Stimulated activated CD4-positive, alpha-beta T cell treated with anti-CD3 and anti-CD28 coated beads, Interleukin-1b, Interleukin-23, amount 100 ng/mL, for 1 hour (primary cell): ENCODE data around the gene SFMBT2.

ENCODE experiments used
- DNase-seq, 2 donors: peaks; one replicate each; pipeline ENCODE4 v3.0.0-alpha.2; 2020; ENCODE audit warnings: low read depth in 2 of 2

The SFMBT2 gene

DNA sequence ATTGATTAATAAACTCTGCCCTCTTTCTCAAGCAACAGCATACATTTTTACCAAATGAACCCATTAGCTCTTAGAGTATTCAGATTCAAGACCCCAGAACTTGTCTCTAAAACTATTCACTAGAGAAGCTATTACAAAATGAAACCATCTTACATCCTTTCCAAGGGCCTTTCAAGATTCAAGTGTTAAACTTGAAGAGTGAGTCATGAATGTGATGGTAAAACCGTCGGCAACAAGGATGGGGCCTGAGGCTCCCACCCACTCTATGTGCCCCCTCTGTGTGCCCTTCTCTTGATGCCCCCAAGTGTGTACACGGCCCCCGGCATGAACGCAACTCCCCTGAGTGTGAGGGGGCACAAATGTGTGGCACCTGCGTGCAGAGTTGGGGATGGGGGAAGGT, 46.4 kb downstream of the SFMBT2 start:
- no peak for DNase-seq

DNA sequence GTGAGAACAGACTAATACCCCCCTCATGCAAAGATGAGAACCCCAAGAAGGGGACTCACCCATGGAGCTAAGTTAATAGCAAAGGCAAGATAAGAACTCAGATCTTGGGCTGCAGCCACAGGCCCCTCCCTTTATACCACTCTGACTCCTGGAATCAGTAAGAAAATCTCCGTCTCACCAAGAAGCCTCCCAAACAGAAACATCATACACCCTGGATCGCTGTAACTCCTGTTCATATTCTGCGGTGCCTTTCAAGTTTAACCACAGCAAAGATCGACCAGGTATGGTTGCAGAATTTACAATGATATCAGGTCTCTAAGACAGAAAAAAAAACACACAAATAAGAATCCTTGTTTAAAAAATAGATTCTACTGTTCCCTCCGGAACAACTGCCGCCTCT, 47.1 kb downstream of the SFMBT2 start:
- DNase-seq = no peak

DNA sequence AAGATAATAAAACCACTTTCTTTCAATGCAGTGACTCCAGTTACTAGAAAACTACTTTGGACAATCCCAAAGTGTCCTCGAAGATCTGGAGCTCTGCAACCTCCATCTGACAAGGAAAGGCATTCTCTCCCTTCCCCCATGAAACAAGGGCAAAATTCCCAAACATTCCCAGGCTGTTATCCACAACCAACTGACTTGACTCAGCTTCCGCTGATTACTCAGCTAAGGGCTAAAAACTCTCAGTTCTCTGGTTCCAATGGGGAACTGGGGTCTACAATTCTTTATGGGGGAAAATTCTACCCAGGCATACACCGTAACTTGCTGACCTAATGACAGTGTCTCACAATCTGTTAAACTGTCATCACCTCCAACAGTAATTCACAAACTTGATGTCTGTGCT, 48.4 kb downstream of the SFMBT2 start:
- DNase-seq = no peak

DNA sequence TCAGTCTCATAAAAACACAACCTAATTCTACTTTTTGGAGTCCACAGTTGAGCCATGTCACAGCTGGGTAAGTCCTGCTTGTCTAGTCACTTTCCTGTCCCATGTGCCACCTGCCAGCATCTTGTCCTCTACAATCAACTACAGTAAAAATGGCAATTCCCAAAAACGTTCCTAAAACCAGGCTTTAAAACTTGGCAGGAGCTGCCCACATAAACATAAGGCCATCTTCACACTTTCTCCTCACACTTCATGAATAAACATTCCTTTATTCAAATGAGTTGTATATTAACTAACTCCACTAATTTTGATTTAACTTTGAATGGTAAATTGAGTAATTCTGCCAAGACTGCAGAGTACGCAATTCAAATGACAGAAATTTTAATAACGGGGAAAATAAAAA, 49.5 kb downstream of the SFMBT2 start:
- DNase-seq = no peak

DNA sequence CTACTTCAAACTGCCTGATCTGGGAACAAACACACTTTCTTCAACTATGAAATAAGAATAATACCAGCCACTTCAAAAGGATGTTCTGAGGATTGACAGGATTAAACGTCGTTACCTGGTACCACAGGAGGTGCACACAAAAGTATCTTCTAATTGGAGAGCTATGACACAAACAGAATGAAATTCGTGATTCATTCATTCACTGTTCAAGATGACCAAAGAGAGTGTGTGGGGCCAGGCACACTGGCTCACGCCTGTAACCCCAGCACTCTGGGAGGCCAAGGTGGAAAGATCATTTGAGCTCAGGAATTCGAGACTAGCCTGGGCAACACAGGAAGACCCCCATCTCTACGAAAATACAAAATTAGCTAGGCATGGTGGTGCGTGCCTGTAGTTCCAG, 50.9 kb downstream of the SFMBT2 start:
- no peak for DNase-seq

GRCh38 chr10:7359356-7359755, 51.5 kb downstream of the SFMBT2 start:
- no peak for DNase-seq

DNA sequence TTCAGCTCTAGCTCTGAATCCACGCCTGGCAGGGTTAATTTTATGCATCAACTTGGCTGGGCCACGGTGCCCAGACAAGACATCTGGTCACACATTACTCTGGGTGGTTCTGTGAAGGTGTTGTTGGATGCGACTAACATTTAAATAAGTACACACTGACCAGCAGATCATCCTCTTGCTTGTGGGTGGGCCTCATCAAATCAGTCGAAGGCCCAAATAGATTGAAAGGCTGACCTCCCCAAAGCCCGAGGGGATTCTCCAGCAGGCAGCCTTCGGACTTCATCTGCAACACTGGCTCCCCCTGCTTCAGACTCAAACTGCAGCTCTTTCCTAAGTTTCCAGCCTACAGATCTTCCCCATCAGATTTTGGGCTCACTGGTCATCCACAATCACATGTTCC, 53.6 kb downstream of the SFMBT2 start:
- DNase-seq = no peak

DNA sequence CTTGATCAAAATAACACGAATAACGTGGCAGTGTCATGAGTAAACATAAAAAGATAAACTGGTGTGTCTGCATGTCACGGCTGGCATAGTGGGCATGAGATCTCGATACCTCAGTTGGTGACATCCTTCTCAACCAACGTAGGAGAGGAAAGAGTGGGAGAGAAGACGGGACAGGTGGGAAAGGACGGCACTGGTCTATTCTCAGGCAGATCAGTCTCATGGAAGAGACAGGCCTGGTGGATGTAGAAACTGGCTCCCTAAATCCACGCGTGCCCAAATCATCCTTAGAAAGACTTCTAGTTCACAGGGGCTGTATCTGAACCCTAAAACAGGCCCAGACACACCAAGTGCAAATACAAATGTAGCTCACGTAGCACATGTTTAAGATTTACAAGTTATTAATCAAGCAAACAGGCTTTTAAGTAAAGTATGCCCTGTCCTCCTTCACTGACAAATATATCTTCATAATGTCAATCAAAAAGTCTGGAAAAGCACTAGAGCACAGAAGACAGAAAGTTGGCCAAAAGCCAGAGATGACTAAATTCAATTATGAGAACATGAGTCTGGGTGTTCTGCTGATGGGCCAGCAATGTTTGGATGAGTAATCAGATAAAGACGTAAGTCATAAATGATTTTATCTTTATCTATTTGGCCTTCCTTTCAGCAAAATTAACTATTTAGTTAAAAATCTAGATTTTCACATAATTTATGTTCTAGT, 56.3 kb downstream of the SFMBT2 start:
- no peak for DNase-seq

DNA sequence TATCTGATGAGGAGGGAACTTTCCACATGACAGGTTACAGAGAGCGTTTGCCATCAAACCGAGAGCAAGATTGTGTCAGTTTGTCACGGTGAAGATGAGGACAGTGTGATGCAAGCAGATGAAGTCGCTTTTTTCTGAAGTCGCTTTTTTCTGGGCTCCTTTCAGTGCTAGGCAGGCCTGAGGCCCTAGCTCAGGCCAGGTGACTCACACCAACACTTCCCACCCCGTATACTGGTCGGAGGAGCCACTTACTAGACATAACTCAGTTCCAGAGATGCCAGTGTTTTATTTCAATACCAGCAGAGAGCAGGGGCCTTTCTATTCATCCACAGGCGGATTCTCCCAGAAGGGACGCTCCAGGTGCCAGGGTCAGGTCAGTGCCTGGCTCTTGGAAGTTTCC, 58.9 kb downstream of the SFMBT2 start:
- DNase-seq = no peak

GRCh38 chr10:7350541-7351195, 60.2 kb downstream of the SFMBT2 start:
- DNase-seq = no peak

DNA sequence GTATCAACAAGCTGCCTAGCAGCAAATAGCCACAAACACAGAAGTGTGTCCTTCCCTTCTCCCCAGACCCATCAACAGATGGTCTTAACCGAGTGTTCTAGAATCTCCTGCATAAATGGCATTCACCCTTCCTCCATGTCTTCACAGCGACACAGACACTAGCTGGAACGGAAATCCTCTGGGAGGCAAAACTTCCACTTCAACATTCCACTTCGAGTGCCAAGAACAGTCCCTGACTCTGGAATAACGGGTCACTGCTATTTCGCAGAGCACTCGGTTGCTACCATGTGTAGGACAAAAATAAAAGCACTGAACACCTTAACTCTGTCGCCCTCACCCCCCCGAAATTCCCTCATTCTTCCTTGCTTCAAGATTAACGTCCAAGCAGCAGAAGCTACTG, 65.1 kb downstream of the SFMBT2 start:
- DNase-seq = no peak

DNA sequence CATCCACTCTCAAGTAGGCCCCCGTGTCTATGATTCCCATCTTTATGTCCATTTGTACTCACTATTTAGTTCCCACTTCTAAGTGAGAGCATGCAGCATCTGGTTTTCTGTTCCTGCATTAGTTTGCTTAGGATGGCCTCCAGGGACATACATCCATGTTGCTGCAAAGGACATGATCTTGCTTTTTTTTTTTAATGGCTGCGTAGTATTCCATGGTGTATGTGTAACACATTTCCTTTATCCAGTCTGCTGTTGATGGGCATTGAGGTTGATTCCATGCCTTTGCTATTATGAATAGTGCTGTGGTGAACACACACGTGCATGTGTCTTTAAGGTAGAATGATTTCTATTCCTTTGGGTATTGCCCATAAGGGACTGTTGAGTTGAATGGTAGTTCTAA, 67.8 kb downstream of the SFMBT2 start:
- no peak for DNase-seq

- no peak for DNase-seq
Measured at GRCh38 chr10:7340179-7340874, 70.5 kb downstream of the SFMBT2 start.

GRCh38 chr10:7339510-7339909, 71.3 kb downstream of the SFMBT2 start:
- DNase-seq = no peak

- DNase-seq = no peak
Measured at GRCh38 chr10:7338469-7338868, 72.4 kb downstream of the SFMBT2 start.

DNA sequence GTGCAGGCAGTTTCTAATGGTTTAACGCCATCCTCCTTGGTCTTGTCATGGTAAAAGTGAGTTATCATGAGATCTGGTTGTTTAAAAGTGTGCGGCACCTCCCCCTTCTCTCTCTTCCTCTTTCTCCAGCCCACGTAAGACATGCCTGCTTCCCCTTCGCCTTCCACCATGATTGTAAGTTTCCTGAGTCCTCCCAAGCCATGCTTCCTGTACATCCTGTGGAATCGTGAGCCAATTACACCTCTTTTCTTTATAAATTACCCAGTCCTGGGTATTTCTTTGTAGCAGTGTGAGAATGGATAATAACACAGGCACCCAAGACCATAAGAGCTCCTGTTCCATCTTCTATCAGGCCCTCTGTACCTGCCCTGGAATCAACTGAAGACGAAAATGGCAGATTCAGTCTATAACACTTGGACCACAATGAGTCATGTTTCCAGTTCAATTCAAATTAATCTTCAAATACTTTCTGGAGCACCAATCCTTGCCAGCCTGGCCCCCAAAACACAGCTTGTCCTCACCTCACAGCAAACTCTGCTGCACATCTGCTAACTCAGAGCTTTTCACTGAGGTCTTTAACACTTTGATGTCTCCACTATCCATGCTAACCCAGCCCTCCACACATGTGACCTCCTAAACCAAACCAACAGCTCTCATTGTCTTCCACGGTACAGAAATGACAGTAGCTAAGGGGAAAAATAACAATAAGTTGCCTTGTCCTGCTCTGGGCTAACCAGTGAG, 73.2 kb downstream of the SFMBT2 start:
- no peak for DNase-seq

- no peak for DNase-seq
Measured at GRCh38 chr10:7335977-7336376, 74.9 kb downstream of the SFMBT2 start.

- no peak for DNase-seq
Measured at GRCh38 chr10:7334642-7334964, 76.2 kb downstream of the SFMBT2 start.

DNA sequence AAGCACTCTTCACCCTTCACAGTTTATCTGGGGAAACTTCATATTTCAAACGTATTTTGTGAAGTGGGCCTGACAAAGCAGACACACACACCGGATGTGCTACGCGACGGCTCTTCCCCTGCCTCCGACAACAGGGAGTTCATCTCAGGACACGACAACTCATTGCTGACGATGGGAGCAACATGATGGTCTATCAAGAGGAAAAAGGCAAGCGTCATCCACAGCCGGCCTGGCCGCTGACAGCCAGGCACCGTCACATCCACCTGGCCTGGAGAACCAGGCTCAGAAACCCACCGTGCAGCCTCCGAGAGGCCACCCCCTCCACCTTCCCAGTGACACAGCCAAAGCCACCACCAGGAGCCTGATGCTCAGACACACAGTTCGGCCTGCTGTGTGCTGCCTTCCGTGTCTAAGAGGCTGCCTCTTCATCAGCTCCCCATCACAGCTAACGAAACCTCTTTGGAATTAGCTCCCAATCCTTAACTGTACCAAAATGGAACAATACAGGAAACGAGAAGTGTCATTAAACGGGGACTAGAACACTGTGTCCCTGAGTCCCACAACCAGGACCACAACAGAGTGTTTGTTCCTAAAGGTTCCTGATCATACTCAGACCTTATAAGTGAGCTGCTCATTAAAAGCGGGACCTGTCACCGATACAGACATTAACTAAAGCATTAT, 76.7 kb downstream of the SFMBT2 start:
- DNase-seq = no peak

- no peak for DNase-seq
Measured at GRCh38 chr10:7329219-7329618, 81.6 kb downstream of the SFMBT2 start.

- no peak for DNase-seq
Measured at GRCh38 chr10:7327885-7328284, 82.9 kb downstream of the SFMBT2 start.

GRCh38 chr10:7322623-7323022, 88.2 kb downstream of the SFMBT2 start:
- DNase-seq = no peak
